Panc1 (cell line): ENCODE measurements around the gene PVRIG. TPM values are rescaled to one million over a fixed set of nuclear protein-coding genes. Genes with fewer than 3 reads are reported as not detected.

Experiments
- ATAC-seq: fragments of 200-7000 bp; cut with Tn5 transposase; 2 replicates; pipeline ENCODE4 v1.9.1; 2020; ENCODE audit warnings: mild to moderate bottlenecking, moderate library complexity
- BruUV-seq: library from RNA; stranded (reverse); fragments of 400-500 nt; replicated peaks from 2 replicates; lab custom pipeline; 2021; lab: Mats Ljungman, UMichigan
- CTCF ChIA-PET: fragments of 300-600 bp; sonication (Branson Sonifier 250); formaldehyde crosslinking; loops from one replicate; lab custom pipeline; 2022; ENCODE audit warnings: antibody characterized with exemption; lab: Charles Lee
- POLR2A ChIA-PET: fragments of 300-600 bp; sonication (Branson Sonifier 250); formaldehyde crosslinking; loops from one replicate; lab custom pipeline; 2022; ENCODE audit warnings: antibody characterized with exemption; lab: Charles Lee
- DNase-seq: peaks from one replicate; pipeline ENCODE4 v3.0.0-alpha.2; 2010; ENCODE audit warnings: low read depth, low spot score
- H3K27ac ChIP-seq: 2 replicates; pipeline ENCODE4 v1.5.1; 2011; ENCODE audit warnings: mild to moderate bottlenecking, low read length, inconsistent platforms
- H3K27me3 ChIP-seq: fragments of 200-500 bp; sonication (Bioruptor generic); 2 replicates; pipeline ENCODE4 v1.6.0; 2014; ENCODE audit warnings: low read length, inconsistent platforms; ENCODE audit not compliant: control insufficient read depth, insufficient read depth
- H3K36me3 ChIP-seq: fragments of 200-500 bp; sonication (Bioruptor generic); 2 replicates; pipeline ENCODE4 v1.5.1; 2014; ENCODE audit warnings: inconsistent platforms, mild to moderate bottlenecking, low read length, moderate library complexity; ENCODE audit not compliant: control insufficient read depth, insufficient read depth
- H3K4me1 ChIP-seq: 2 replicates; pipeline ENCODE4 v1.5.1; 2011; ENCODE audit warnings: inconsistent platforms, mild to moderate bottlenecking, low read length, moderate library complexity; ENCODE audit not compliant: control insufficient read depth, insufficient read depth
- H3K4me3 ChIP-seq, 2 experiments: 2 replicates each; pipeline ENCODE4 v1.5.1; 2011 to 2012; ENCODE audit warnings: low read depth in 2 of 2, low read length in 2 of 2, mild to moderate bottlenecking in 2 of 2, inconsistent platforms in 1 of 2, moderate library complexity in 1 of 2
- H3K9me3 ChIP-seq: fragments of 200-500 bp; sonication (Bioruptor generic); 2 replicates; pipeline ENCODE4 v1.5.1; 2014; ENCODE audit warnings: low read depth, mild to moderate bottlenecking, inconsistent platforms, low read length, moderate library complexity; ENCODE audit not compliant: control insufficient read depth, insufficient read depth
- POLR2AphosphoS5 ChIP-seq: IDR thresholded peaks from 2 replicates; pipeline ENCODE4 v1.6.1; 2012; ENCODE audit warnings: mild to moderate bottlenecking, low read depth, low read length, moderate library complexity
- SIN3A ChIP-seq: IDR thresholded peaks from 2 replicates; pipeline ENCODE4 v1.6.1; 2012; ENCODE audit warnings: low read depth, mild to moderate bottlenecking, low read length, moderate library complexity, borderline replicate concordance; ENCODE audit not compliant: insufficient read depth
- TCF7L2 ChIP-seq: IDR thresholded peaks from 2 replicates; pipeline ENCODE4 v1.6.1; 2011; ENCODE audit warnings: mild to moderate bottlenecking, low read depth, low read length, inconsistent platforms
- in situ Hi-C: cut with HindIII; loops from 2 replicates; pipeline ENCODE4 v1.10.0; 2016; ENCODE audit warnings: low sequenced_read_pairs, low pct_unique_long_range_greater_than_20kb
- intact Hi-C: fragments of 100-400 bp; cut with micrococcal nuclease; formaldehyde crosslinking; loops from one replicate; pipeline ENCODE4 v1.10.0; 2022; ENCODE audit not compliant: unreplicated experiment
- total RNA-seq: library from RNA; stranded (reverse); gene quantifications from one replicate; pipeline ENCODE4 v1.2.1, GENCODE V29; 2021; ENCODE audit not compliant: unreplicated experiment
- TF ChIP-seq, protein P1 (sequence below): fragments of 450-650 bp; IDR thresholded peaks from 2 replicates; pipeline ENCODE4 v1.5.1; 2017; ENCODE audit warnings: mild to moderate bottlenecking
- TF ChIP-seq, protein P2 (sequence below), 2 experiments: IDR thresholded peaks; 2 replicates each; pipeline ENCODE4 v1.6.1; 2011 to 2012; ENCODE audit warnings: low read depth in 2 of 2, control low read depth in 1 of 2, low read length in 1 of 2, mild to moderate bottlenecking in 1 of 2, moderate library complexity in 1 of 2; ENCODE audit not compliant: insufficient read depth in 1 of 2

Gene PVRIG
- total RNA-seq, 1 experiment from 2014 or later, result not detected

DNA sequence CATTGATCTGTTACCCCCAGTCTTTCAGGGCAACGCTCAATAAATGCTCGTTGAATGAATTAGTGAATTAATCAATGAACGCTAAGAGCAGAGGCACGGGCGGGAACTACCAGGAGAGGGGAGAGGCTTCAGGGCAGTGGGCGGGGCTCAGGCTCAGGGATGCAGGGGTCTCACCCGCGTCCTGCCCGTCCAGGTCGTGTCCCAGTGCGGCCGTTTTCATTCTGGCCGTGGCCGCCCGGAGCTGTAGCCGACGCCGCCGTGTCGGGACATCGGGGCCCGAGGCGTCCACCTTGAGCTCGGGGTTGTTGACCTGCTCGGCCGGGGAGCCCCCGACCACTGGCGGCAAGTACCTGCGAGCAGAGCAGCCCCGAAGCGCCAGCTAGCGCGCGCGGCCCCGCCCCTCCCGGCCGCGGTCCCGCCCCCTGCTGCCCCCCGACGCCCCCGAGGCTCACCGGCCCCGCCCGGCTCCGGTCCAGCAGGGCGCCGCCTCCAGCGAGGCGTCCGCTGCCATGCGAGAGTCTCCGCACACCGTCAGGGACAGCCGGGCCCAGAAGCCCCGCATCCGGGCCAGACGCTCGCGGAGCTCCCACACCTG lies 48.6 kb upstream of the PVRIG start:
- Histone ChIP-seq H3K9me3 (no peaks in the 10 kb centered on the region), H3K4me1 (peaks cover 7% of the 10 kb centered on the region), H3K4me3 (peak overlapping the region; percentile 36 to 44), H3K27ac (no peak overlapping the region), H3K36me3 (no peaks in the 10 kb centered on the region), H3K27me3 (no peaks in the 10 kb centered on the region)
- POLR2A ChIA-PET, result no interaction called here
- TF ChIP-seq, protein P1, sequence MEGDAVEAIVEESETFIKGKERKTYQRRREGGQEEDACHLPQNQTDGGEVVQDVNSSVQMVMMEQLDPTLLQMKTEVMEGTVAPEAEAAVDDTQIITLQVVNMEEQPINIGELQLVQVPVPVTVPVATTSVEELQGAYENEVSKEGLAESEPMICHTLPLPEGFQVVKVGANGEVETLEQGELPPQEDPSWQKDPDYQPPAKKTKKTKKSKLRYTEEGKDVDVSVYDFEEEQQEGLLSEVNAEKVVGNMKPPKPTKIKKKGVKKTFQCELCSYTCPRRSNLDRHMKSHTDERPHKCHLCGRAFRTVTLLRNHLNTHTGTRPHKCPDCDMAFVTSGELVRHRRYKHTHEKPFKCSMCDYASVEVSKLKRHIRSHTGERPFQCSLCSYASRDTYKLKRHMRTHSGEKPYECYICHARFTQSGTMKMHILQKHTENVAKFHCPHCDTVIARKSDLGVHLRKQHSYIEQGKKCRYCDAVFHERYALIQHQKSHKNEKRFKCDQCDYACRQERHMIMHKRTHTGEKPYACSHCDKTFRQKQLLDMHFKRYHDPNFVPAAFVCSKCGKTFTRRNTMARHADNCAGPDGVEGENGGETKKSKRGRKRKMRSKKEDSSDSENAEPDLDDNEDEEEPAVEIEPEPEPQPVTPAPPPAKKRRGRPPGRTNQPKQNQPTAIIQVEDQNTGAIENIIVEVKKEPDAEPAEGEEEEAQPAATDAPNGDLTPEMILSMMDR, result no peak
- TF ChIP-seq POLR2AphosphoS5, result no peak
- no TSS peak for BruUV-seq
- DNase-seq, result no peak
- intact Hi-C loops, result no loop called here
- CTCF ChIA-PET, result no interaction called here
- in situ Hi-C loops, result no loop called here
- ATAC-seq, result peak; percentile 59

DNA sequence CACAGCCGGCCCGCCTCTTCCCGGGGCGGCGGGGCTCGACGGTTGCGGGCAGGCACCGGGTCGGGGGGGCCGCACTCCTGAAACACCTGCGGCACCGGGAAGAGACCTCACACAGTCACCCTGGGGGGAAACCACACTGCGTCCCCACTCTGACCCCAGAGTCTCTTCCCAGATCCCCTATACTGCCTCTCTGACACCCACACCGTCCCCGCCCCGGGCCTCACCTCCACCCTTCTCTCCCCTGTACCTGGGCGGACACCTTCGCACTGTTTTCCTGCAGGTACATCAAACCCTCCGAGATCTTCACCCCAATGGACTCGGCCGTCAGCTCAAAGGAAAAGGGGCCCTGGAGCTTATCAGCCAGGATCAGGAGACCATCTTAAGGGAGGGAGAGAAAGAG lies 47.9 kb upstream of the PVRIG start:
- intact Hi-C loops (no loop called here), in situ Hi-C loops (no loop called here)
- ATAC-seq, result peak; percentile 14
- H3K4me1 ChIP-seq, result peaks cover 7% of the 10 kb centered on the region
- DNase-seq, result no peak
- no peaks in the 10 kb centered on the region; the same call in 1 of the 2 replicates for H3K36me3 ChIP-seq
- H3K27ac ChIP-seq, result no peak overlapping the region
- no peaks in the 10 kb centered on the region for H3K27me3 ChIP-seq
- BruUV-seq, result no TSS peak
- CTCF ChIA-PET, result interaction anchor here (0.6 kb wide), 1 partner anchor 37 kb away, joined by 7 read pairs; no protein-coding TSS in a partner anchor
- POLR2A ChIA-PET, result no interaction called here
- H3K9me3 ChIP-seq, result no peaks in the 10 kb centered on the region
- H3K4me3 ChIP-seq, result peak overlapping the region; percentile 36 to 44
- no peak for TF ChIP-seq SIN3A
- TF ChIP-seq, protein P1, result no peak
- no peak for TF ChIP-seq TCF7L2
- TF ChIP-seq, protein P2, sequence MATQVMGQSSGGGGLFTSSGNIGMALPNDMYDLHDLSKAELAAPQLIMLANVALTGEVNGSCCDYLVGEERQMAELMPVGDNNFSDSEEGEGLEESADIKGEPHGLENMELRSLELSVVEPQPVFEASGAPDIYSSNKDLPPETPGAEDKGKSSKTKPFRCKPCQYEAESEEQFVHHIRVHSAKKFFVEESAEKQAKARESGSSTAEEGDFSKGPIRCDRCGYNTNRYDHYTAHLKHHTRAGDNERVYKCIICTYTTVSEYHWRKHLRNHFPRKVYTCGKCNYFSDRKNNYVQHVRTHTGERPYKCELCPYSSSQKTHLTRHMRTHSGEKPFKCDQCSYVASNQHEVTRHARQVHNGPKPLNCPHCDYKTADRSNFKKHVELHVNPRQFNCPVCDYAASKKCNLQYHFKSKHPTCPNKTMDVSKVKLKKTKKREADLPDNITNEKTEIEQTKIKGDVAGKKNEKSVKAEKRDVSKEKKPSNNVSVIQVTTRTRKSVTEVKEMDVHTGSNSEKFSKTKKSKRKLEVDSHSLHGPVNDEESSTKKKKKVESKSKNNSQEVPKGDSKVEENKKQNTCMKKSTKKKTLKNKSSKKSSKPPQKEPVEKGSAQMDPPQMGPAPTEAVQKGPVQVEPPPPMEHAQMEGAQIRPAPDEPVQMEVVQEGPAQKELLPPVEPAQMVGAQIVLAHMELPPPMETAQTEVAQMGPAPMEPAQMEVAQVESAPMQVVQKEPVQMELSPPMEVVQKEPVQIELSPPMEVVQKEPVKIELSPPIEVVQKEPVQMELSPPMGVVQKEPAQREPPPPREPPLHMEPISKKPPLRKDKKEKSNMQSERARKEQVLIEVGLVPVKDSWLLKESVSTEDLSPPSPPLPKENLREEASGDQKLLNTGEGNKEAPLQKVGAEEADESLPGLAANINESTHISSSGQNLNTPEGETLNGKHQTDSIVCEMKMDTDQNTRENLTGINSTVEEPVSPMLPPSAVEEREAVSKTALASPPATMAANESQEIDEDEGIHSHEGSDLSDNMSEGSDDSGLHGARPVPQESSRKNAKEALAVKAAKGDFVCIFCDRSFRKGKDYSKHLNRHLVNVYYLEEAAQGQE (IDR thresholded peaks at IDR 0.05; ENCODE audit: insufficient read depth in 1 of 2, low read depth in 2 of 2, low read length in 1 of 2), result no peak
- TF ChIP-seq POLR2AphosphoS5, result no peak
